Natural killer cell (primary cell): Measurements from ENCODE around the gene HDLBP. TPM values are rescaled to one million over a fixed set of nuclear protein-coding genes. Genes with fewer than 3 reads are reported as not detected.

Experiments used
- ATAC-seq, 3 donors: fragments of 150-1000 bp in 2 of 3; fragments of 200-7000 bp in 1 of 3; cut with Tn5 transposase; 1 replicate in 1 of 3; 2 replicates in 2 of 3; pipeline ENCODE4 v1.10.0; 2021; ENCODE audit warnings: mild to moderate bottlenecking in 2 of 3, moderate library complexity in 2 of 3
- DNase-seq, 2 donors: peaks; one replicate each; pipeline versions ENCODE4 v3.0.0 to v3.0.0-alpha.2; 2013 to 2021; ENCODE audit warnings: mixed read lengths in 1 of 2
- H3K27ac ChIP-seq: one replicate; pipeline ENCODE4 v1.5.1; 2013; ENCODE audit warnings: mild to moderate bottlenecking, low read length
- H3K27me3 ChIP-seq: one replicate; pipeline ENCODE4 v1.6.1; 2013; ENCODE audit warnings: low read length; ENCODE audit not compliant: control insufficient read depth, insufficient read depth
- H3K36me3 ChIP-seq: one replicate; pipeline ENCODE4 v1.6.1; 2013; ENCODE audit warnings: low read length; ENCODE audit not compliant: control insufficient read depth, insufficient read depth
- H3K4me1 ChIP-seq: one replicate; pipeline ENCODE4 v1.6.1; 2013; ENCODE audit warnings: low read length; ENCODE audit not compliant: control insufficient read depth, insufficient read depth
- H3K4me3 ChIP-seq: one replicate; pipeline ENCODE4 v1.5.1; 2013; ENCODE audit warnings: low read length
- H3K9me3 ChIP-seq: one replicate; pipeline ENCODE4 v1.6.1; 2013; ENCODE audit warnings: low read length; ENCODE audit not compliant: control insufficient read depth, insufficient read depth
- H3K27ac Mint-ChIP-seq, 2 donors: one replicate each; pipeline ENCODE4 v1.8.0; 2022; ENCODE audit warnings: mild to moderate bottlenecking in 2 of 2, mixed read lengths in 2 of 2, moderate library complexity in 1 of 2
- H3K27me3 Mint-ChIP-seq, 2 donors: one replicate each; pipeline ENCODE4 v1.8.0; 2022; ENCODE audit warnings: low read depth in 2 of 2, mixed read lengths in 2 of 2
- H3K36me3 Mint-ChIP-seq: one replicate; pipeline ENCODE4 v1.8.0; 2022; ENCODE audit warnings: mixed read lengths
- H3K4me1 Mint-ChIP-seq, 2 donors: one replicate each; pipeline ENCODE4 v1.8.0; 2022; ENCODE audit warnings: mixed read lengths in 2 of 2
- H3K4me3 Mint-ChIP-seq: one replicate; pipeline ENCODE4 v1.8.0; 2022; ENCODE audit warnings: mild to moderate bottlenecking, moderate library complexity, mixed read lengths
- H3K9me3 Mint-ChIP-seq, 2 donors: one replicate each; pipeline ENCODE4 v1.8.0; 2022; ENCODE audit warnings: mixed read lengths in 2 of 2
- CTCF ChIP-seq: fragments of 200-600 bp; IDR thresholded peaks from one replicate; pipeline ENCODE4 v1.8.0; 2022; ENCODE audit warnings: antibody characterized with exemption
- whole genome bisulfite sequencing: methylation state at CpG from one replicate; pipeline ENCODE4 v1.1.7; 2013; ENCODE audit warnings: missing lambda C conversion rate; ENCODE audit not compliant: insufficient coverage; 5-methylcytosine and 5-hydroxymethylcytosine counted together
- intact Hi-C: fragments of 100-400 bp; cut with micrococcal nuclease; formaldehyde crosslinking; loops from one replicate; pipeline ENCODE4 v1.14.2; 2022
- total RNA-seq, 4 donors: library from RNA; stranded (reverse); fragments of 120-200 nt in 1 of 4; gene quantifications; one replicate each; pipeline versions ENCODE4 v1.2.3 to v1.2.4, GENCODE V29; 2013 to 2022

Gene HDLBP
- total RNA-seq, 3 donors from 2014 or later (not counting 1 experiment from before 2014, with no cell fraction given): 170 to 200 (median 177) TPM

- Mint-ChIP-seq H3K4me1 (peaks cover 7 to 26% of the 10 kb centered on the region in 2 donors), H3K36me3 (no peaks in the 10 kb centered on the region), H3K27ac (peak overlapping the region; percentile 60 to 83), H3K9me3 (no peaks in the 10 kb centered on the region), H3K27me3 (no peaks in the 10 kb centered on the region), H3K4me3 (peak overlapping the region; percentile 84)
- DNase-seq (peak in 1 of 2 donors; percentile 17), ATAC-seq (no peak)
- peak overlapping the region; percentile 54 for H3K4me3 ChIP-seq
- H3K4me1 ChIP-seq: peaks cover 16% of the 10 kb centered on the region
- 50% methylated on average over 5 of the region's 5 CpGs for WGBS
- H3K27ac ChIP-seq: peak overlapping the region; percentile 53
- no peaks in the 10 kb centered on the region for H3K27me3 ChIP-seq
- H3K9me3 ChIP-seq: no peaks in the 10 kb centered on the region
- peaks cover 20% of the 10 kb centered on the region for H3K36me3 ChIP-seq
- intact Hi-C loops: loop anchor here (1.0 to 10.0 kb wide), 5 partner anchors 42 to 528 kb away; partner anchors contain the start of genes HDLBP, PASK and SEPTIN2
- no peak for TF ChIP-seq CTCF
These were observed 41.4 kb upstream of the HDLBP start for GRCh38 chr2:241356871-241357260.

- no peaks in the 10 kb centered on the region for H3K27me3 Mint-ChIP-seq
- no peaks in the 10 kb centered on the region for H3K9me3 ChIP-seq
- H3K27me3 ChIP-seq: no peaks in the 10 kb centered on the region
- H3K36me3 ChIP-seq: peaks cover 27% of the 10 kb centered on the region
- ATAC-seq: peak; percentile 92 to 97 (median 92)
- WGBS: under 1% methylated on average over 101 of the region's 101 CpGs
- H3K27ac ChIP-seq: peak within 1 kb of the TSS; percentile 66
- no peak for TF ChIP-seq CTCF
- peak; percentile 93 to 99 for DNase-seq
- H3K27ac Mint-ChIP-seq: peak within 1 kb of the TSS; percentile 79 to 85
- H3K4me3 Mint-ChIP-seq: peak within 1 kb of the TSS; percentile 84
- H3K36me3 Mint-ChIP-seq: peaks cover 3% of the 10 kb centered on the region
- peaks cover 16% of the 10 kb centered on the region for H3K4me1 ChIP-seq
- no peaks in the 10 kb centered on the region for H3K9me3 Mint-ChIP-seq
- peaks cover 7 to 26% of the 10 kb centered on the region in 2 donors for H3K4me1 Mint-ChIP-seq
- intact Hi-C loops: loop anchor here (1.0 to 10.0 kb wide), 5 partner anchors 41 to 529 kb away; partner anchors contain the start of genes HDLBP, PASK and SEPTIN2
- peak within 1 kb of the TSS; percentile 54 for H3K4me3 ChIP-seq
These were observed 40.8 kb upstream of the HDLBP start, which contains the start of gene FARP2 for GRCh38 chr2:241355983-241356870. Gene FARP2 (plus strand): TSS chr2:241356285. CDS start chr2:241373108, 16,823 bp downstream.

- TF ChIP-seq CTCF: no peak
- Mint-ChIP-seq H3K4me3 (no peak overlapping the region), H3K4me1 (peaks cover 7 to 26% of the 10 kb centered on the region in 2 donors), H3K36me3 (peaks cover 13% of the 10 kb centered on the region), H3K27ac (peak overlapping the region; percentile 46 to 85), H3K27me3 (no peaks in the 10 kb centered on the region), H3K9me3 (no peaks in the 10 kb centered on the region)
- peak in 1 of 3 donors; percentile 11 for ATAC-seq
- peaks cover 39% of the 10 kb centered on the region for H3K36me3 ChIP-seq
- peaks cover 16% of the 10 kb centered on the region for H3K4me1 ChIP-seq
- H3K27me3 ChIP-seq: no peaks in the 10 kb centered on the region
- no peaks in the 10 kb centered on the region for H3K9me3 ChIP-seq
- peak overlapping the region; percentile 66 for H3K27ac ChIP-seq
- intact Hi-C loops: loop anchor here (5.0 to 10.0 kb wide), 4 partner anchors 83 to 530 kb away; partner anchors contain the start of gene PASK
- WGBS: 83% methylated on average over 31 of the region's 40 CpGs
- DNase-seq: peak; percentile 60 to 76
- H3K4me3 ChIP-seq: no peak overlapping the region
These were observed 39.5 kb upstream of the HDLBP start for GRCh38 chr2:241354668-241355658.
